Endothelial cell (in vitro differentiated cells): ENCODE measurements around the gene TREH. TPM values are rescaled to one million over a fixed set of nuclear protein-coding genes. Genes with fewer than 3 reads are reported as not detected.

Source experiments
- DNase-seq: peaks from one replicate; pipeline ENCODE4 v3.0.0; 2021; ENCODE audit warnings: low spot score
- H3K27ac Mint-ChIP-seq: one replicate; pipeline ENCODE4 v1.8.0; 2021; ENCODE audit warnings: mixed read lengths, inconsistent platforms; ENCODE audit not compliant: unreplicated experiment
- H3K27me3 Mint-ChIP-seq: one replicate; pipeline ENCODE4 v1.8.0; 2021; ENCODE audit warnings: mild to moderate bottlenecking, moderate library complexity, mixed read lengths, inconsistent platforms; ENCODE audit not compliant: unreplicated experiment
- H3K36me3 Mint-ChIP-seq: one replicate; pipeline ENCODE4 v1.8.0; 2021; ENCODE audit warnings: mild to moderate bottlenecking, low read depth, mixed read lengths, inconsistent platforms; ENCODE audit not compliant: unreplicated experiment
- H3K4me1 Mint-ChIP-seq: one replicate; pipeline ENCODE4 v1.8.0; 2021; ENCODE audit warnings: mild to moderate bottlenecking, mixed read lengths, inconsistent platforms; ENCODE audit not compliant: unreplicated experiment
- H3K4me3 Mint-ChIP-seq: one replicate; pipeline ENCODE4 v1.8.0; 2021; ENCODE audit warnings: mild to moderate bottlenecking, mixed read lengths, inconsistent platforms; ENCODE audit not compliant: unreplicated experiment
- H3K9me3 Mint-ChIP-seq: one replicate; pipeline ENCODE4 v1.8.0; 2021; ENCODE audit warnings: mixed read lengths, inconsistent platforms; ENCODE audit not compliant: unreplicated experiment
- total RNA-seq: library from RNA; stranded (reverse); fragmentation: NEBNext Ultra II Directional; extraction: Animal tissue kit (Norgen Biotek cat#: 25700); gene quantifications from one replicate; pipeline ENCODE4 v1.2.1, GENCODE V29; 2021; ENCODE audit not compliant: unreplicated experiment
- TF ChIP-seq, protein P1 (sequence below): fragments of 200-600 bp; sonication (generic); IDR thresholded peaks from one replicate; pipeline ENCODE4 v1.5.0; 2021; ENCODE audit warnings: antibody characterized with exemption; ENCODE audit not compliant: unreplicated experiment

The TREH gene
- total RNA-seq, 1 donor from 2014 or later = not detected

DNA sequence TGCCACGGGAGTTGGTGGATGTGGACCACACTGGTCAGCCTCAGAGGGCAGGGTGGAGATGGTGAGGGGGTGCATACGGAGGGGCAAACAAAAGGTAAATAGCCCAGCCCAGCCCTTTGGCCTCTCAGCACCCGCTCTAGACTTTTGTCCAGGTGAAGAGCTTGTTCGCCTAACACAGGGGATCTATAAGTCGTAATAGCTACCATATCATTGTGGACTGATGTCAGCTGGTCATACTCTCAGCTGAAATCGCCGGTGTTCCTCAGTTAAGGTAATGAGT is 27.0 kb upstream of the TREH start:
- no peaks in the 10 kb centered on the region for H3K36me3 Mint-ChIP-seq

DNA sequence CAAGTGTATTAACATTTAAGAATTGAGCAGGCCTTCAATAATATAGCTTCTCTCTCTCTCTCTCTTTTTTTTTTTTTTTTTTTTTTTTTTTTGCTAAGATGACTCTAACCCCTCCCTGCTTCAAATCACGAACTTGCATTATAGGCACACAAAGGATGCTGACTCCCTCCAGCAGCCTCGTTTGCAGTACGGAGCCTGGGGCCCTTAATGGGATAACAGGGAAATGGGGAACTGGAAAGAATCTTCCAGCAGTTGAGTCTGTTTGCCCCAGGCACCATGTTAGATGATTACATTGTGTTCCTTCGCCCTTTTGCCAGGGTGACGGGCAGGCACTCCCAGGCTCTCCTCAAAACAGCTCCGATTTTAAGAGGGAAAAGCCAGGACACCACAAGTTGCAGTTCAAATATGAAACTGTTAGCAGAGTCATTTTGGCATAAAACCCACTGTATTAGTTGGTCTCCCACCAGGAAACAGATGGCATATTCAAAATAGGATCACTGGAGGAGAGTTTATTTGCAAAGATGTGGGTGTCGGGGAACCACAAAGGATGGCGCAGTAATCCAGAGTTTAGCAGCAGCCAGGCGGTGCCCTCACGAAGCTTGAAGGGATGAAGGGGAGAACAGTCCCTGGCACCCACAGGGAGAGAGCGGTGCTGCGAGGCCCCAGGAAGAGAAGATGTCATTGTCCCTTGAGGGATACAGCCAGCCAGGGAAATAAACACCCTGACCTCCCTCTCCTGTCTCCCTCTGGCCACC is 26.5 kb upstream of the TREH start:
- Mint-ChIP-seq H3K27ac (no peak overlapping the region), H3K36me3 (no peaks in the 10 kb centered on the region), H3K27me3 (no peaks in the 10 kb centered on the region), H3K4me3 (no peak overlapping the region), H3K9me3 (no peaks in the 10 kb centered on the region), H3K4me1 (peaks cover 2% of the 10 kb centered on the region)
- TF ChIP-seq, protein P1, sequence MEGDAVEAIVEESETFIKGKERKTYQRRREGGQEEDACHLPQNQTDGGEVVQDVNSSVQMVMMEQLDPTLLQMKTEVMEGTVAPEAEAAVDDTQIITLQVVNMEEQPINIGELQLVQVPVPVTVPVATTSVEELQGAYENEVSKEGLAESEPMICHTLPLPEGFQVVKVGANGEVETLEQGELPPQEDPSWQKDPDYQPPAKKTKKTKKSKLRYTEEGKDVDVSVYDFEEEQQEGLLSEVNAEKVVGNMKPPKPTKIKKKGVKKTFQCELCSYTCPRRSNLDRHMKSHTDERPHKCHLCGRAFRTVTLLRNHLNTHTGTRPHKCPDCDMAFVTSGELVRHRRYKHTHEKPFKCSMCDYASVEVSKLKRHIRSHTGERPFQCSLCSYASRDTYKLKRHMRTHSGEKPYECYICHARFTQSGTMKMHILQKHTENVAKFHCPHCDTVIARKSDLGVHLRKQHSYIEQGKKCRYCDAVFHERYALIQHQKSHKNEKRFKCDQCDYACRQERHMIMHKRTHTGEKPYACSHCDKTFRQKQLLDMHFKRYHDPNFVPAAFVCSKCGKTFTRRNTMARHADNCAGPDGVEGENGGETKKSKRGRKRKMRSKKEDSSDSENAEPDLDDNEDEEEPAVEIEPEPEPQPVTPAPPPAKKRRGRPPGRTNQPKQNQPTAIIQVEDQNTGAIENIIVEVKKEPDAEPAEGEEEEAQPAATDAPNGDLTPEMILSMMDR = no peak
- DNase-seq = no peak

More for the DNA sequence above, 27.0 kb upstream of the TREH start:
- DNase-seq = no peak
- H3K27me3 Mint-ChIP-seq = no peaks in the 10 kb centered on the region
- no peak overlapping the region for H3K4me3 Mint-ChIP-seq
- no peaks in the 10 kb centered on the region for H3K9me3 Mint-ChIP-seq
- TF ChIP-seq, protein P1 = no peak
- H3K27ac Mint-ChIP-seq = no peak overlapping the region
- H3K4me1 Mint-ChIP-seq = peaks cover 2% of the 10 kb centered on the region

DNA sequence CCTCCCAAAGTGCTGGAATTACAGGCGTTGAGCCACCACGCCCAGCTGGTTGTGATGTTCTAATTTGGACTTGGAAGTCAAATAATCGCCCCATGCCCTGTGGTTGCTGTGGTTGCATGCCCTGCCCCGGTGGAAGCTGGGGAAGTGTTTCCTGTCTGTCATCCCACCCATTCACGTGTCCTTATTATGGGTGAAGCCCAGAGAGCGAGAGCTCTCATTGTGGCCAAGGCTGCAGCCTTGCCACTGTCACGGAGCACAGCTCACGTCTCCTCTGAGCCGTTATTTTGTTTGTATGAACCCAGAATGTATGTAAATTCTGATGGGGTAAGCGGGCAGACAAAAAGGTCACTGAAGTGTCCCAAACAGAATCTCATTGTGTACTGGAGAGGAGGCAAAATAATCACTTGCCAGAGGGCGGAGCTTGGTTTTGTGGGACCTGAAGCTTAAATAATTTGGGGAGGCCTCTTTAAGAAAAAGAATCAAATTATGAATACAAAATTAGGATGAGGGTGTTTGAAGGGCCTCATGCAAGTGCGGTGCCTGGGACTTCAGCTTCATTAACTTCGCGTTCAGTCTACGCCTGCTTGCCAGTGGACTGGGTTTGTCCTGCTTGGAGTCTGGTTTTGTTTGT is 25.8 kb upstream of the TREH start:
- no peak for DNase-seq
- H3K9me3 Mint-ChIP-seq = no peaks in the 10 kb centered on the region
- H3K27me3 Mint-ChIP-seq = no peaks in the 10 kb centered on the region

DNA sequence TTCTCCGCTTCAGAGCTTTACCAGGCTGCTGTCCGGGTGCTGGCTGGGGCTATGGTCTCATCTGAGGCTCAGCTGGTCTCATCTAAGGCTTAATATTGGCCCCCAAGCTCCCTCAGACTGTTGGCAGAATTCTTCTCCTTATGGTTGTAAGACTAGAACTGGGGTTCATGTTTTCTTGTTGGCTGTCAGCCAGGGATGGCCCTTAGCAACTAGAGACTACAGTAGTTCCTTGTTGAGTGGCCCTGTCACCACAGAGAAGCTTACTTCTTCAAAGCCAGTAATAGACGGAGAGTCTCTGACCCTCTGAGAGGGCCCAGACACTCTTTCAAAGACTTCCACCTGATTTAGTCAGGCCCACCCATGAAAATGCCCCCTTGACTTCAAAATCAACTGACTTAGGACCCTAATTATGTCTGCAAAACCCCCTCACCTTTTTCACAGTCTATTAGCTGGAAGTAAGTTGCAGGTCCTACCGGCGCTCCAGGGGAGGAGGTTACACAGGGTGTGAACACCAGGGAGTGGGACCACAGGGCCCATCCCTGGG is 24.2 kb upstream of the TREH start:
- H3K4me3 Mint-ChIP-seq = no peak overlapping the region
- DNase-seq = no peak
- no peaks in the 10 kb centered on the region for H3K36me3 Mint-ChIP-seq
- TF ChIP-seq, protein P1 = no peak
- H3K27ac Mint-ChIP-seq = no peak overlapping the region
- no peaks in the 10 kb centered on the region for H3K27me3 Mint-ChIP-seq
- peaks cover 2% of the 10 kb centered on the region for H3K4me1 Mint-ChIP-seq
- no peaks in the 10 kb centered on the region for H3K9me3 Mint-ChIP-seq

More for the DNA sequence above, 25.8 kb upstream of the TREH start:
- TF ChIP-seq, protein P1 = no peak
- no peaks in the 10 kb centered on the region for H3K36me3 Mint-ChIP-seq
- peaks cover 2% of the 10 kb centered on the region for H3K4me1 Mint-ChIP-seq
- no peak overlapping the region for H3K4me3 Mint-ChIP-seq
- H3K27ac Mint-ChIP-seq = no peak overlapping the region
